Mucosa of gallbladder (tissue), 1 donor: ENCODE results near the gene COL19A1. TPM values are rescaled to one million over a fixed set of nuclear protein-coding genes. Genes with fewer than 3 reads are reported as not detected.
"Not testable (repeated sequence)": the region's sequence is repeated elsewhere in the genome, so short reads cannot be mapped to it uniquely, and the experiment has no call there.

Experiments used
- DNase-seq: peaks from one replicate; pipeline ENCODE4 v3.0.0-alpha.2; 2020; ENCODE audit warnings: low spot score
- total RNA-seq: library from RNA; stranded (reverse); gene quantifications from one replicate; pipeline ENCODE4 v1.2.1, GENCODE V29; 2021
- donor health status: DM: no; HTN: no; CAD: no.

Gene COL19A1
- total RNA-seq, 1 donor from 2014 or later, result 0.49 TPM

DNA sequence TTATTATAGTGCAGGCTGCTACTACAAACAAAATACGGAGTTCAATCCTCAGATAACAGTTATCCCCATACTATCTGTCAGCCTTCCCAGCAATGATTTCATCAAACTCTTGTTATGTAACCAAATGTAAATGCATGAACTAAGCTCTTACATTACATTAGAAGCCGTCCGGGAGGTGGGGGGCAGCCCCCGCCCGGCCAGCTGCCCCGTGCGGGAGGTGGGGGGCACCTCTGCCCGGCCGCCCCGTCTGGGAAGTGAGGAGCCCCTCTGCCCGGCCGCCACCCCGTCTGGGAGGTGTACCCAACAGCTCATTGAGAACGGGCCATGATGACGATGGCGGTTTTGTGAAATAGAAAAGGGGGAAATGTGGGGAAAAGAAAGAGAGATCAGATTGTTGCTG lies 99.6 kb downstream of the COL19A1 start:
- DNase-seq, result not testable (repeated sequence)

DNA sequence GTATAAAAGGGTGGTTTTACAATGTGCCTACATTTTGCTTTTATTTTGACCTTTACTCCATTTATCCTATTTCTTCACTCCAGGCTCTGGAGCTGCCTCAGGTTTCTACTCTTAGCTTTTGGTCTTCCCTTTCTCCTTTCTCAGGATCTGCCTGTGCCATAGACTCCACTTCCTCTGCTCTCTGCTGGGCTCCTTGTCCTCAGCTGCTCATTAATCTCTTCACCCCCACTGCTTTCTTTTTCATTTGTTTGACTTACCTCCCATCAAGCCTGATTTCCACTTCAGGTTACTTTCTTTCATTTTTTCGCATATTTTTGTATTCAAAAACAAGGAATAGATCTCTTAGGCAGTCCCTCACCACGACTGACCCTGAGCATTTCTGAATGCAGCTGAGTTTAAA lies 106.8 kb downstream of the COL19A1 start:
- no peak for DNase-seq

DNA sequence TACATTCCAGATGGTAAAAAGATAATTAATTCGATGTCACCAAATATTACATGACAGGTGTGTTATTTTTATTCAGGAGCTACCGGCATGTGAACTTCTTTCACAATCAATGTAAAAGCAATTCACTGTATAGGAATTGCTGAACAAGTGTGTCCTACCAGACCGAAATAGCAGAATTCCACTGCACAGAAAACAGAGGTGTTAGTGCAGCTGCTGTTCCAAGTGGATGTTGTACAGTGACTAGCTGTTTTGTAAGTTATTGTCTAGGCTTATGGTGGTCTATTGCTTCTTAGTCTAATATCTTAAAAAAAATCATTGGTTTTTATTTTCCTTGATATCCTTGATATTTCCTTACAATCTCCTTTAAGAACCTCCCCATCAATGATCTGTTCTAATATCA lies 107.4 kb downstream of the COL19A1 start:
- no peak for DNase-seq

DNA sequence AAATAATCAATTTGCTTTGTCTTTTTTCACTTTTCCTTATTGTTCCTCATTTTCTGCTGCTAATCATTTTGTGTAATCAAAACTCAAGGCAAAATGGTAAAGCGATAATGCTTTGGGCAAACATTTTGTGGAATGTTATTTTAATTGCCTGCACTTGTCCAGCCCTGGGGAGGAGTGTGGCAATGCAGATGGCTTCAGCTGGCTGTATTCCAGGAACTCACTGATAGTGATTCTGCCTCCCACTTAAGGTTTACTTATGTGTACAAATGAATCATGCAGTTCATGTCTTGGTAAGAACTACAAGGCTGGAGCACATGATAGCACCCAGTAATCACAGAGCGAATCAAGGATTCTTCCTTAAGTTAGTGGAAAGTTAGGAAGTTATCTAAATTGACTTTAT lies 107.8 kb downstream of the COL19A1 start:
- no peak for DNase-seq

DNA sequence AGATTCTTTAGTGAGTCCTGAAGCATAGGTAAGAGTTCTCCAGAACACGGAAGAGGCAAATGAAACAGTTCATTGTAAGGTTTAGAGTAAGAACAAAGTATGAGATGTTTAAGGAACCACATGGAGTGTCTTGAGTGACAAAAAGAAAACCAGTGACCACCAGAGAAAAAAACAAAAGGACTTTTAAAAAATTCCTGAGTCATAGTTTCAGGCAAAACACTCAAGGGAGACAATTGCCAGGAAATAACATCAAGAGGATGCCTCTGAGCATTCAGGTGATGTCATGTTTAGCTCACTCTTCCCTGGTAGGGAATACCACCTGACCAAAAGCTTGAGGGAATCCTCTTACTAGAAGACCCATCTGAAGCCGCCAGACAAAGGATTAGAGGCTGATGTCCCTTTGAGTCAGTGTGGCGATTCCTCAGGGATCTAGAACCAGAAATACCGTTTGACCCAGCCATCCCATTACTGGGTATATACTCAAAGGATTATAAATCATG lies 110.3 kb downstream of the COL19A1 start:
- DNase-seq, result no peak

DNA sequence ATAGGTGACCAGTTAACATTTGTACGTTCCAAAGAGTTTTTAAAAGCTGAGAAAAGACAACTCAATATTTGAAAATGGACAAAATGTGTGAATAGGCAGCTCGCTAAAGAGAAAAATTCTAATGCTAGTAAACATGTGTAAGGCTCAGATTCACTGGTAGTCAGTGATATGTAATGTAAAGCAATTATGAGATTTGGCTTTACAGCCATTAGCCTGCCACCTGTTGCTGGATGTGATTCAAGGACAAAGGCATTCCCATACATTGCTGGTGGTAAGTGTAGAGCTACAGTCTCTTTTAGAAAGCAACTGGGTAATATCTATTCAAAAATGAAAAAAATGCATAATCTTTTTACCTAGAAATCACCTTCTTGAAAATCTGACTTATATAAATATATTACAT lies 114.3 kb downstream of the COL19A1 start:
- DNase-seq, result no peak

DNA sequence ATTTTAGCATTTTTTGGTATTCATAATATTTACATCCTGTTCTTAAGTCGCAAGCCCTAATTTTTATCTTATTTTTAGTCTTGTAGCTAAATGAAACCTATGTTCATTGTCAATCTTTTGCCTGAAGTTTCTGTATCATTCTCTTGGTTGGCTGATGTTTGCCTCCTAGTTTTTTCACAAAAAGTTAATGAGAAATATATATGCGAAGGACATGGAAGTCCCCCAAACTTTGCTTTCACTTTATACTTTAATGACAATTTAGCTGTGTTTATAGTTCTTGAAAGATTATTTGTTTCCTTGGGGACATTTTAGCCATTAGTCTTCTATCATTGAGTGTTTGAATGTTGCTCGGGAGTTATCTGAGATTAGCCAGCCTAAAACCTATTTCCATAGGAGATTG lies 118.2 kb downstream of the COL19A1 start:
- DNase-seq, result no peak

DNA sequence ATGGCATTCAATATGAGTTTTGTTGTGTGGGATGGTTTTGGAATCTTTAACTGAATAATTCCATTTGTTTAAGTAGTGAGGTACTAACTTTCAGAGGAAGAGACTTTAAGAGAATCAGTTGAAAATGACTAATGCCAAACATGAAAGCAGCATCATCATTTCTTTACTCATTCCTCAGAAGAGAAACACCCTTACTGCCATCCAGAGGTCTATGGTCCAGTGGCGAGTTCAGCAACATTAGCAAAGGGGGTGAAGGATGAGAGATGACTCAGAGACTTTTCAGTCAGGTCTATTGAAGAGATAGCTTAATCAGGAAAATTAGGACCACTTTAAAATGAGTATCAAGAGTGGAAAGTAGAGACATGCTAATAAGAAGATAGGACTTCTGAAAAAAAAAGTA lies 118.8 kb downstream of the COL19A1 start:
- no peak for DNase-seq

DNA sequence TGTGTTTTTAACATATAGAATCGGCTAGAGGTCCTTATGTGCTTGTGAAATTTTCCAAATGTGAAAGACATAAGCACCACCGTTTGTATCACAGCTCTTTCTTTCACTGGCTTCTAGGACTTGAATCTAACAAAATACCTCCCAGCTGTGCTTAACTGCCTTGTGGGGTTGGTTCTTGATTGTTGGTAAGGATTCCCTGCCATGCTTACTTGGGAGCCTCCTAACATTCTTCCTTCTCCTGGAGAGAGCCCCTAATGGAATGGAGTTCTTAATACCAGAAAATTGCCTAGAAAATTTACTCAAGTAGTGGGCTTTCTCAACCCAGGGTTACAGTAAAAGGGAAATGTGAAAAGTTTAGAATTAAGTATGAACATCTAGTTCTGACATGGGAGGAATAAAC lies 121.2 kb downstream of the COL19A1 start:
- no peak for DNase-seq

DNA sequence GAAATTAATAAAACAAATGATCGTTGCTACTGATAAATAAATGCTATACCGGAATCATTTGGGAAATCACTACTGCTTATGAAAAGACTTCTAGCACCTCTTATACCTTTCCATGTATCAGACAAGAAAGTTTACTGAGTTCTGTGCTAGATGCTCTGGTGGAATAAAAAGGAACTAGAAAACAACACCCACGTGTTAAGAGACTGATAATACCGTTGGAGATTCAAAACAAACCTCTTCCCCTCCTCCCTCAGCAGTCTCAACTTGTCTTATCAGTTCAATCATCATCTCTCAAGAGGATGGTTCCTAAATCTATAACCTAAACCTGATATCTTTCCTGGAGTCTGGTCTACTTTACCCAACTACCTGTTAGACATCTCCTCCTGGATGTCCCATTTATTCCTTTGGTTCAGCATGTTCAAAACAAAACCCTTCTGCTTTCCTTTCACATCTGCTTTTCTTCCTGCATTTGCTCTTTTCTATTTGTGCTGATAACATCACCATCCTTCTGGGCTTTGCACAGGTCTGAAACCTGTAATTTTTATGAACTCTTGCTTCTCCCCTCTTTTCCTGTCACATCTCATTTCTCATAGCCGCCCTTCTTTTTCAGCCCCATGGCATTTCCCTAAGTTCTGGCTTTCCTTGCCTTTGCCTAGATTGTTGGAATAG lies 122.2 kb downstream of the COL19A1 start:
- DNase-seq, result no peak

DNA sequence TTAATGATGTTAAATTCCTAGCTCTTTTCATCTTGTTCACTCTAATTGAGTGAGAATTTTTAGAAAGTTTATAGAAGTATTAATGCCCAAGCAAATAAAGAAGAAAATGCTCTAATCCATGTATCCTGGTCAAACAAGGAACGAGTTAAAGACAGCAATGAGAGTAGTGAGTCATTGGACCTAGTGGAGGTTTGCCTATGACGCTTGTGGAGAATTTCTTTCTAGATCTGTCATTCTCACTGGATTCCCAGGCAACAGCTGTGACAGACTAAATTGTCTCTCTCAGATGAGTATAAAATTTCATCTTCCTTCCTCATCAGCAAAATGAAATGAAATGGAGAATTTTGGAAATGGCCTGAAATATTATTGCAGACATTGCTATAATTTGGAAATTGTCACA lies 127.9 kb downstream of the COL19A1 start:
- DNase-seq, result no peak

DNA sequence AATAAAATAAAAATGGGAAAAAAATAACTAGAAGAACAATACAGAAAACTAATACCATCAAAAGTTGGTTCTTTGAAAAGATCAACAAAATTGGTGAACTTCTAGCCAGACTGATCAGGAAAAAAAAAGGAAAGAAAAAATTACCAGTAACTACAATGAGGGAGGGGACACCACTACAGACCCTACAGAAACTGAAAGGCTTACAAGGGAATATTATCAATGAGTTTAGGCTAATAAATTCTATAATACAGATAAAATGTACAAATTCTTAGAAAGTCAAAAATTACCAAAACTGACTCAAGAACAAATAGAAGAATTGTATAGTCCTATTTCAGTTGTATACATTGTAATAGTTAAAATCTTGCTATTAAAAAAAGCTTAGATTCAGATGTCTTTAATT lies 141.8 kb downstream of the COL19A1 start:
- DNase-seq, result no peak

DNA sequence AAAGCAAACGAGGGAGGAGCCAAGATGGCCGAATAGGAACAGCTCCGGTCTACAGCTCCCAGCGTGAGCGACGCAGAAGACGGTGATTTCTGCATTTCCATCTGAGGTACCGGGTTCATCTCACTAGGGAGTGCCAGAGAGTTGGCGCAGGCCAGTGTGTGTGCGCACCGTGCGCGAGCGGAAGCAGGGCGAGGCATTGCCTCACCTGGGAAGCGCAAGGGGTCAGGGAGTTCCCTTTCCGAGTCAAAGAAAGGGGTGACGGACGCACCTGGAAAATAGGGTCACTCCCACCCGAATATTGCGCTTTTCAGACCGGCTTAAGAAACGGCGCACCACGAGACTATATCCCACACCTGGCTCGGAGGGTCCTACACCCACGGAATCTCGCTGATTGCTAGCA lies 144.0 kb downstream of the COL19A1 start:
- not testable (repeated sequence) for DNase-seq

DNA sequence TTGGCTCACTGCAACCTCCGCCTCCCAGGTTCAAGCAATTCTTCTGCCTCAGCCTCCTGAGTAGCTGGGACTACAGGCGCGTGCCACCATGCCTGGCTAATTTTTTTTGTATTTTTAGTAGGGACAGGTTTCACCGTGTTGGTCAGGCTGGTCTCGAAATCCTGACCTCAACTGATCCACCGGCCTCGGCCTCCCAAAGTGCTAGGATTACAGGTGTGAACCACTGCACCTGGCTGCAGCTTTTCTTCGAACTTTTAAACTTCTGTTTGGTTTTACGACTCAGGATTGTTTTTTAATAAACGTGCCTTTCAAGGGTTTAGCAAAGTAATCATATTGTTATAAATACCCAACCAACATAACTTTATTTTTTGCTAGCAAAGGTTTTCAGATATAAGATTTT lies 156.8 kb downstream of the COL19A1 start:
- not testable (repeated sequence) for DNase-seq

DNA sequence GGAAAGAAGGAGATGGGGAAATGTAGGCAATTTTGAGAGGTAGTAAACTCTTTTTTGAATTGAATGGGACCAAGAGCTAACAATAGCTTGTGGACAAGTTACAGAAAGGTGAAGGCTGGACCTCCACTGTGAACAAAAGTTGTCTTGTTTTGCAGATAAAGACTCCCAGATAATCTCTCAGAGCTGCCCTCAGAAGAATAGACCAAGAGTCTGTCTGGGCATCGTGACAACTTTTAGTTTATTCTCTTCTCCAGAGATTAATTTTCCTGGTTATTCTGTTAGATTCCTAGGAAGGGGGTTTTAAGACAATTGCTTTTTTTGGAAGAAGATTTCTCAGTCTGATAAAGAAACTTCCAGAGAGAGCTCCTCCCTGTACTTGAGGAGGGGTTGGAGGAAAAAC lies 161.9 kb downstream of the COL19A1 start:
- no peak for DNase-seq

DNA sequence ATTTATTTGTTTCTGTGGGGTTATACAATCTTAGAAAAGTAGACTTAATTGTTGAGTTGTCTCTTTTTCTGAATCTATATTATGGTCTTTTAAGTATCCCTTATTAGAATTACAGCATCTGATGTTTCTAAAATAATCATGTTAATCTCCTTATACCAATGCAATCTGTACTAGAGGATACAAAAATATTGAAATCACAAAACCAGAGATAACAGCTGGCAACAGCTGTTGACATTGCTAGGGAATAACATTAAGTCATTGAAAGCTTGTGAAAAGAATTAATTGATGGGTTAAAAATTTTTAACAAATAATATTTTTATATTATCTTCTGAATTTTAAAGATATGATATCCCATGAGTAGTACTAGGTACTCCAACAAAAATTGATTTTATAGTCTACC lies 162.6 kb downstream of the COL19A1 start:
- no peak for DNase-seq

DNA sequence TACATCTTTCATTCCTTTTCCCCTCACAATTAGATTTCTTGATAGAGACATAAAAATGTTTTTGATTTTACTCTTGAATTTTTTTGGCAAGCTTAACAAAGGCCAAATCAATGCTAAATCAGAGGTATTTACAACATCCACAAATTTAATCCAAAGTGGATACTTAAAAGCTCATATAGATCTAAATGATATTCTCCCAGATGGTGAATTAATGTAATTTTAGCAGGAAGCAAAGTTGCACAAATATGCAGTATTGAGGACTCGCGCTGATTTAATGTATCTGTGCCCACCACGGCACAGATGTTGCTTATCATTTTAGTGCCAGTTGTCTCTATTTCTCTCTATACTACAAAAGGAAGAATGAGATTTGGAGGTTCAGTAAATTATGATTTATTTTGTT lies 167.4 kb downstream of the COL19A1 start:
- no peak for DNase-seq

DNA sequence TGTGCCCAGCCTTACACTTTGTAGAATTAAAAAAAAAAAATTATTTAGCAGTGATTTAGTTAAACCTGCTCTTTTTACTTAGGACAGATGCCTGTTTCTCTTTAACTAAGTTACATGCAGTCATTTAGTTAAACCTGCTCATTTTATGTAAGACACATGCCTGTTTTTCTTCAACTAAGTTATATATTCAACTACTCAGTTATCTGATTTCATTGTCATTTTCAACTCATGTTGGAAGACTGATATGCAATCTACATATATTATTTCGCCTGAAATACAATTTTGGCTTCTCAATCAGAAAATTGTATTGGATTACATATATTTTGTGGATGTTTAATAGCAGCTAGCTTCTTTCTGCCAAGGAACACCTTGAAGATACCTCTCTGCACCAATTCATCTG lies 171.1 kb downstream of the COL19A1 start:
- no peak for DNase-seq

DNA sequence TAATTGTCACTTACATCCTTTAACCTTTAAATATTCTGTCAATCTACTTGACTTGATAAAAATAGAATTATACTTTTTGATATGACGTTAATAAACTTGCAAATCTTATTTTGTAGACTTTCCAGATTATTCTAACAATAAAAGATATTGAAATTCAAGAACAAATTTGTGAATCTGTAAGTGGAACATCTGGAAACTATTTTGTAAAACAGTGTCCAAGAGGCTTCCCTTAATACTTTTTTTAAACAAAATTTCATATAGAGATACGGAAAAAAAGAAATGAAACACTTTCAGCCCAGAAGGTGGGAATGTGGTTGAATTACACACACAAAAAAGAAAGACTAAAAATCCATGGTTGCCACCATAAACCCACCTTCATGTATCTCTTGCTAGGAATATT lies 174.4 kb downstream of the COL19A1 start:
- no peak for DNase-seq

DNA sequence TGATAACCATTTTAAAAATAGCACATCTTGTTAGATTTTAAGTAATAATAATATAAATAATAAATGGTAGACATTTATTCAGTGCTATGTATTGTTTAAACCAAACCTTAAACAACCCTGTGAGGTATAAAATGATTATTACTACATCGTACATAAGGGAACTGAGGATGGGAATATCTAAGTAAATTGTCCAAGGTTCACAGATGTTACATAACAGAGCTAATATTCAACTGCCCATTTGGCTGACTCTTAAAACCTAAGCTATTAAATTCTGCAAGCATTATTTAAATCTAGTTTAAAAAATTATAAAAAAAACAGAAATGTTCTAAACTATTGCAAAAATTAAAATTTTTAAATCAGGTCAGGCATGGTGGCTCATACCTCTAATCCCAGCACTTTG lies 175.1 kb downstream of the COL19A1 start:
- no peak for DNase-seq

DNA sequence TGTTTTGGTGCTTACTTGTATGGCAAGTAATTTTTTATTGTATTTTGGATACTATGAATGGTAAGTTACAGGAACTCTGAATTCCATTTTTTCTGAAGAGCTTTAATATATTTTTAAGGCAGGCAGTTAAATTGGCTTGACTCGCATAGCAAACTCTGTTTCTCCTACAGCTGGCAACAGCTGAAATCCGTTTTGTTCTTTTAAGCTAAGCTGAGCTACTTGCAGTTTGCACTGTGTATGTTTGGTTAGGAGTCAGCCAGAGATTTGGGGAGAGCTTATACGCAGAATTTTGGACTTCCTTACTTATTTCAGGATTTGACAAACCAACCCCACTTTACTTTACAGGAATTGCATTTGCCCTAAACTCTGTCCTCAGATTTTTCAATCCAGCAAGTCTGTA lies 179.1 kb downstream of the COL19A1 start:
- no peak for DNase-seq

DNA sequence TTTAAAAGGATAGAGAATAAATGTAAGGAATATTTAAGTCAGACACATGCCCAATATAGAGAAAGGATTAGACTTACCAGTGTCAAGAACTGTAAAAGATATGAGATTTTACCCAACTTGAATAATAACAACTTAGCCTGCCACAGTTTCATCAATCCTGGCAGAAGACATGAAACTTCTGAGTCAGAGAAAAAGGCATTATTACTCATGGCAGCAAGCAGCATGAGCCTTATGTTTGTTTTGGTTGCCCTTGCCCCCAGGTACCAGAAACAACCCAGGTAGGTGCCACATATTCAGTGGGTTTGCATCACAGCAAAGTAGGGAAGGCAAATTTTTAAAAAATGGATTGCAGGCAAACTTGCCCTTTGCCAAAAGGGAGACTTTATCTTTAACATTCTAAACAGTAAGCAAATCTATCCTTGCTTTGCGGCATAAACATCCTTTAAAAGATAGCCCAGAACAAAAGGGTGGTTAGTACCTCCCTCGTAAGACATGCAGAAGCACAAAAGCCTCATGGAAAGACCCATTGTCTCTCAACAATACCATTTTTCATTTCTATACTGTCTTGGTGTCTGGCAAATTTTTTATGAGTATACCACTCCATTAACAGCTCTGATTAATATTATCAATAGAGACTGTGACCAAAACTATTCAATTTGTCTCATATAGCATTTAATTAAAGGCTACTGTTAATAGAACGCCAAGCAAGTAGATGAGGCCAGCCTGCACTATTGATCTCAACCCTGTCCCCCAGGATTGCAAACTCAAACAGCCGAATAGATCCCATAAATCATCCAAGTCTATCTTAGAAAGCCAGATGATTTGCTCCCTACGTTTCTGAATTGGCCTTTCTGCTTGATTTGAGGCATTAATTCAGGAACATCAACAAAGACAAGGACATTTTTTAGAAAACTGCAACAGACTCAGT lies 185.1 kb downstream of the COL19A1 start:
- no peak for DNase-seq

DNA sequence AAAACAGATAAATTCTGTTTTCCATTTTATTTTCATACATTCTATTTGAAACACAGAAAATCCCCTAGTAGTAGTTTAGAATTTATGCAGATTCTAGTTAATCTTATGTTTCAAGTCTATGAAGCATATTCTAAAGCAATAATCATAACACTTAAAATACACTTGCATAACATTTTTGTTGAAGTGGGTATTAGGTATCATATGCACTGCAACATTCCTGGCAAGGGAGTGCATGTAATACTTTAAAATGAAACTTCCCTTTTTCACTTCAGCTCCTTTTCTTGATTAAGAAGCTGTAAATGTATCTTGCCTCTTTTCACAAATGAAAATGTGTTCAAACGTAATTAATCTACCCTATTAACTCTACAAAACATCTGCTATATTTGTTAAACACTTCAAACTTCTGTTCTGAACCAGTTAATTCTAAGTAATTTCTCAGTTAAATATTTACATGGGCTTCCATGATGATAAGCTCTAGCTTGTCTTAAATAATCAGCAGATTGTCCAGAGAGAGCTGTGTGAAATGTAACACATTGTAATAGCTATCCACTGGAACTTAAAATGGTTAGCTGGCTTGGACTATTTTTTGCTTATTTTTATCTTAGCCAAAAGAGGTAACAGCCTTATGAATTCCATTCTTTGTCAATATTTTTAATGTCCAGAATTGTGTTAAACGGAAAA lies 192.8 kb downstream of the COL19A1 start:
- no peak for DNase-seq
